ENCODE measurements around the gene KLHDC7B. TPM values are rescaled to one million over a fixed set of nuclear protein-coding genes. Genes with fewer than 3 reads are reported as not detected.

KLHDC7B gene
- total RNA-seq, 2 experiments from 2014 or later, result 0.25 to 0.46 TPM

DNA sequence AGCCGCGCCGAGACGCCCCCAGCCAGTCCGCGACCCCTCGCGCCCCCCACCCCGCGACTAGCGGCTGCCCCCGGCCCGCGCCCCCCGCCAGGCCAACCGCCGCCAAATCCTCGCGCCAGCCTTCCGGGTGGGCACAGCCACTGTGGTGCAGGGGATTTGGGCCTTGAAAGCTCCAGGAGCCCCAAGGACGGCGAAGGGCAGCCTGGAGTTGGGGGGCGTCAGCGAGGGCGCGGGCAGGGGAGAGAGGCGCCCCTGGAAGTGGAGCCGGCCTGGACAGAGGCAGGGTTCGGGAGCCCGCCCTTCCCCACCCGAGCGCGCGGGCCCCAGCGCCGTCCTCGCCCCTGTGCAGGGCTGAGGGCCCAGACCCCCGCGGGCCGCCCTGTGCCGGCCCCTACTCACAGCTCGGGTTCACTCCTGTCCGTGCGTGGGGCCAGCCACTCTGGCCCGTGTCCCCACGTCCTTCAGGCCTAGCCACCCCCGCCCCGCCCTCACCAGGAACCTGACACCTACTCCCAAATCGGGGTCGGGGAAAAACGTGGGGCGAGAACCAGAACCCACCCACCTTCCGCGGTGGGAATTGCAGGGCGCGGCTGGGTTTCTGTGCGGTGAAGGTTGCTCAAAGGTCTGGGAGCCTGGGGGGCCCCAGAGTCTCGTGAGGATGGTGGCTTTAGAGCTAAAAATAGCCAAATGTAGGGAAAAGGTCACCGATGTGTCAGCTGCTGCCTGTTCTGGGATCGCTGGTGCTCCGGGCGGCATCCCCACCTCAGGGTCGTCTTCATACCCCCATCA is 32.5 kb downstream of the KLHDC7B start, which contains the start of gene CPT1B:
CPT1B (minus strand) TSS at position 441 of the 789 bp plus-strand sequence. CDS start 512 bp downstream, outside the sequence.
- 0 out of 2 replicates have a peak, but pooled peaks cover 7% of the 10 kb centered on the region for H4K20me1 ChIP-seq (ENCODE audit: insufficient read depth, low read length)
- no peak within 1 kb of the TSS for H2AFZ ChIP-seq (ENCODE audit: low read length)
- TF ChIP-seq, protein P1, sequence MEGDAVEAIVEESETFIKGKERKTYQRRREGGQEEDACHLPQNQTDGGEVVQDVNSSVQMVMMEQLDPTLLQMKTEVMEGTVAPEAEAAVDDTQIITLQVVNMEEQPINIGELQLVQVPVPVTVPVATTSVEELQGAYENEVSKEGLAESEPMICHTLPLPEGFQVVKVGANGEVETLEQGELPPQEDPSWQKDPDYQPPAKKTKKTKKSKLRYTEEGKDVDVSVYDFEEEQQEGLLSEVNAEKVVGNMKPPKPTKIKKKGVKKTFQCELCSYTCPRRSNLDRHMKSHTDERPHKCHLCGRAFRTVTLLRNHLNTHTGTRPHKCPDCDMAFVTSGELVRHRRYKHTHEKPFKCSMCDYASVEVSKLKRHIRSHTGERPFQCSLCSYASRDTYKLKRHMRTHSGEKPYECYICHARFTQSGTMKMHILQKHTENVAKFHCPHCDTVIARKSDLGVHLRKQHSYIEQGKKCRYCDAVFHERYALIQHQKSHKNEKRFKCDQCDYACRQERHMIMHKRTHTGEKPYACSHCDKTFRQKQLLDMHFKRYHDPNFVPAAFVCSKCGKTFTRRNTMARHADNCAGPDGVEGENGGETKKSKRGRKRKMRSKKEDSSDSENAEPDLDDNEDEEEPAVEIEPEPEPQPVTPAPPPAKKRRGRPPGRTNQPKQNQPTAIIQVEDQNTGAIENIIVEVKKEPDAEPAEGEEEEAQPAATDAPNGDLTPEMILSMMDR (conservative IDR thresholded peaks at IDR 0.05; ENCODE audit: low read length), result no peak
- no peak for TF ChIP-seq EZH2phosphoT487 (IDR thresholded peaks at IDR 0.05; ENCODE audit: borderline replicate concordance, low read depth, low read length)
- H3K79me2 ChIP-seq (ENCODE audit: insufficient read depth, low read depth, low read length), result peaks cover 12% of the 10 kb centered on the region
- CTCF ChIA-PET (ENCODE audit: unreplicated experiment), result no interaction called here
- POLR2A ChIA-PET, result interaction anchor here (0.9 kb wide), 1 partner anchor 41 kb away, joined by 4 read pairs; no protein-coding TSS in a partner anchor
- no peak within 1 kb of the TSS for H3K27ac ChIP-seq (ENCODE audit: low read depth, low read length, poor library complexity, severe bottlenecking)
- intact Hi-C loops (cut with micrococcal nuclease; ENCODE audit: unreplicated experiment), result no loop called here
- peaks cover 10% of the 10 kb centered on the region for H3K4me1 ChIP-seq (ENCODE audit: insufficient read depth, low read length, poor library complexity, severe bottlenecking)
- DNase-seq (ENCODE audit: low spot score), result no peak
- H3K4me3 ChIP-seq (ENCODE audit: low read depth, low read length, poor library complexity, severe bottlenecking), result no peak within 1 kb of the TSS
- no peaks in the 10 kb centered on the region for H3K9me2 ChIP-seq (ENCODE audit: insufficient read depth, low read length)
- H3K9me3 ChIP-seq (ENCODE audit: low read length), result no peaks in the 10 kb centered on the region
- no peak within 1 kb of the TSS for H3K4me2 ChIP-seq (ENCODE audit: low read length)
- BruUV-seq (replicated peaks), result no TSS peak
- H3K36me3 ChIP-seq (ENCODE audit: insufficient read depth, low read length), result peaks cover 79% of the 10 kb centered on the region

- Histone ChIP-seq H3K36me3 (ENCODE audit: insufficient read depth, low read length) (peaks cover 72% of the 10 kb centered on the region), H3K4me2 (ENCODE audit: low read length) (no peak overlapping the region), H2AFZ (ENCODE audit: low read length) (no peak overlapping the region), H3K9me3 (ENCODE audit: low read length) (no peaks in the 10 kb centered on the region), H3K79me2 (ENCODE audit: insufficient read depth, low read depth, low read length) (peaks cover 19% of the 10 kb centered on the region), H3K27ac (ENCODE audit: low read depth, low read length, poor library complexity, severe bottlenecking) (no peak overlapping the region), H4K20me1 (ENCODE audit: insufficient read depth, low read length) (0 out of 2 replicates have a peak, but pooled peaks cover 7% of the 10 kb centered on the region), H3K4me1 (ENCODE audit: insufficient read depth, low read length, poor library complexity, severe bottlenecking) (peaks cover 13% of the 10 kb centered on the region), H3K9me2 (ENCODE audit: insufficient read depth, low read length) (no peaks in the 10 kb centered on the region), H3K4me3 (ENCODE audit: low read depth, low read length, poor library complexity, severe bottlenecking) (no peak overlapping the region)
- POLR2A ChIA-PET, result interaction anchor here (0.9 kb wide), 1 partner anchor 40 kb away, joined by 4 read pairs; no protein-coding TSS in a partner anchor
- no peak for DNase-seq (ENCODE audit: low spot score)
- intact Hi-C loops (cut with micrococcal nuclease; ENCODE audit: unreplicated experiment), result no loop called here
- CTCF ChIA-PET (ENCODE audit: unreplicated experiment), result no interaction called here
- no TSS peak for BruUV-seq (replicated peaks)
- TF ChIP-seq, protein P1 (conservative IDR thresholded peaks at IDR 0.05; ENCODE audit: low read length), result no peak
- no peak for TF ChIP-seq EZH2phosphoT487 (IDR thresholded peaks at IDR 0.05; ENCODE audit: borderline replicate concordance, low read depth, low read length)
Observed at GRCh38 chr22:50578776-50579310, 33.1 kb downstream of the KLHDC7B start.
